Fibroblast of mammary gland (primary cell): ENCODE results near the gene USH2A.
A peak's percentile ranks its signal among the peaks of the same experiment; 100 is the strongest.

Source experiments
- DNase-seq: peaks from one replicate; pipeline ENCODE4 v3.0.0-alpha.2; 2010; ENCODE audit warnings: low read depth
- H3K4me3 ChIP-seq: 2 replicates; pipeline ENCODE4 v1.5.1; 2011; ENCODE audit warnings: low read depth, mild to moderate bottlenecking, low read length, moderate library complexity; ENCODE audit not compliant: control insufficient read depth
- CTCF ChIP-seq: conservative IDR thresholded peaks from 2 replicates; pipeline ENCODE4 v1.5.1; 2011; ENCODE audit warnings: low read depth, low read length, inconsistent platforms; ENCODE audit not compliant: control insufficient read depth, insufficient read depth

USH2A gene

DNA sequence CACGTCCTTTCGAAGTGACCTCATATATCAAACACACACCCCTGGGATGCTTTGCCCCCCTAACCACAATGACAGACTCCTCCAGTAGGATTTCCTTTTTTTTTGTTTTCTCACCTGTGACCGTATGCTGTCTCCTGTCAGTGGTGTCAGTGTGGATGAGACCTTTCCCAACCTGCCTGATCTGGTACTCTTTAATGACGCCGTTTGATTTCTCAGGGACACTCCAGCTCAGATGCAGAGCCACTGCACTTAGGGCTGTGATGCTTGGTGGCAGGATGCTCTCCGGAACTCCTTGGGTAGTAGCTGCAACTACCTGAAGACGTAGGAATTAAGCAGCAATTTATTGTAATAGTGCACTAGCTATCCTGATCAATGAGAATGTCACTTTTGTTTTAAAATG lies 643.5 kb downstream of the USH2A start:
- DNase-seq: no peak
- H3K4me3 ChIP-seq: no peak overlapping the region
- TF ChIP-seq CTCF: no peak

GRCh38 chr1:215777370-215777925 lies 645.8 kb downstream of the USH2A start:
- TF ChIP-seq CTCF: no peak
- DNase-seq: peak; percentile 69
- no peak overlapping the region for H3K4me3 ChIP-seq

- TF ChIP-seq CTCF: no peak
- no peak for DNase-seq
- H3K4me3 ChIP-seq: no peak overlapping the region
These were observed 646.9 kb downstream of the USH2A start for GRCh38 chr1:215776336-215776735.

- DNase-seq: no peak
- no peak for TF ChIP-seq CTCF
- no peak overlapping the region for H3K4me3 ChIP-seq
These were observed 651.1 kb downstream of the USH2A start for GRCh38 chr1:215772151-215772550.

- H3K4me3 ChIP-seq: no peak overlapping the region
- no peak for TF ChIP-seq CTCF
- DNase-seq: no peak
These were observed 654.9 kb downstream of the USH2A start for GRCh38 chr1:215768303-215768702.

GRCh38 chr1:215767761-215768160 lies 655.5 kb downstream of the USH2A start:
- no peak for DNase-seq
- H3K4me3 ChIP-seq: no peak overlapping the region
- TF ChIP-seq CTCF: no peak

DNA sequence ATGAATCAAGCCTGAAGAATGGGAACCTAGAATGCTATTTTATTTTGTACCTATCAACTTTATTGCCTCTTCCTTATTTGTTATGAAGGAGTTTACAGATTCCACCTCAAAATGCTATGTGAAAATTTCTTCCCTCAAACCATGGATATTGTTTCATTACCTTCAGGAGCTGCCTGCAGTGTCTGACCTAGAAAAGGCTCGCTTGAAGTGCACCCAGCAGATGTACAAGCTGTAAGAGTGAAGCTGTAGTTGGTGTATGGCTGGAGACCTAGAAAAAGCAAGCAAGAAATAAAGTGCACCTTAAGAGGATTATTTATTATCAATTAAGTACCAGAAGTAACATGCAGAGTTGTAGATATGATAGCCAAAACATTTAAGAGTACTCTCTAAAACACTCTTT lies 656.7 kb downstream of the USH2A start:
- no peak for DNase-seq
- H3K4me3 ChIP-seq: no peak overlapping the region
- TF ChIP-seq CTCF: no peak
